NT2/D1 (cell line): ENCODE data around the gene ME2.
A peak's percentile ranks its signal among the peaks of the same experiment; 100 is the strongest.
"Not testable (repeated sequence)": the region's sequence is repeated elsewhere in the genome, so short reads cannot be mapped to it uniquely, and the experiment has no call there.

ENCODE experiments used
- DNase-seq: peaks from one replicate; pipeline ENCODE4 v3.0.0-alpha.2; 2011; ENCODE audit warnings: low read depth, low spot score
- H3K27me3 ChIP-seq: 2 replicates; pipeline ENCODE4 v1.6.0; 2011; ENCODE audit warnings: mild to moderate bottlenecking; ENCODE audit not compliant: insufficient read length, insufficient read depth
- H3K36me3 ChIP-seq: 2 replicates; pipeline ENCODE4 v1.6.1; 2011; ENCODE audit warnings: mild to moderate bottlenecking, low read length, mixed read lengths; ENCODE audit not compliant: insufficient read depth, insufficient read length
- H3K4me1 ChIP-seq: 2 replicates; pipeline ENCODE4 v1.5.1; 2011; ENCODE audit not compliant: insufficient read depth, insufficient read length
- H3K4me3 ChIP-seq: 2 replicates; pipeline ENCODE4 v1.5.1; 2011; ENCODE audit warnings: low read depth; ENCODE audit not compliant: insufficient read length
- H3K9ac ChIP-seq: 2 replicates; pipeline ENCODE4 v1.6.0; 2011; ENCODE audit warnings: low read depth; ENCODE audit not compliant: insufficient read length
- H3K9me3 ChIP-seq: 2 replicates; pipeline ENCODE4 v1.5.1; 2011; ENCODE audit warnings: mild to moderate bottlenecking, low read length; ENCODE audit not compliant: insufficient read depth
- SUZ12 ChIP-seq: IDR thresholded peaks from 2 replicates; pipeline ENCODE4 v1.6.1; 2011; ENCODE audit not compliant: insufficient read length, insufficient read depth; ENCODE audit errors: extremely low read depth
- YY1 ChIP-seq: IDR thresholded peaks from 2 replicates; pipeline ENCODE4 v1.6.1; 2011; ENCODE audit not compliant: insufficient read length, insufficient read depth
- ZNF274 ChIP-seq: IDR thresholded peaks from 2 replicates; pipeline ENCODE4 v1.6.1; 2011; ENCODE audit warnings: mild to moderate bottlenecking, low read depth, low read length

Gene ME2

GRCh38 chr18:50992351-50992762 is 113.4 kb downstream of the ME2 start:
- peak; percentile 47 for DNase-seq
- Histone ChIP-seq H3K4me3 (no peak overlapping the region), H3K27me3 (no peaks in the 10 kb centered on the region), H3K9me3 (peaks cover 3% of the 10 kb centered on the region; the same call in 1 of the 2 replicates), H3K36me3 (no peaks in the 10 kb centered on the region), H3K9ac (no peak overlapping the region), H3K4me1 (no peaks in the 10 kb centered on the region)
- TF ChIP-seq ZNF274 (no peak), SUZ12 (no peak), YY1 (no peak)

DNA sequence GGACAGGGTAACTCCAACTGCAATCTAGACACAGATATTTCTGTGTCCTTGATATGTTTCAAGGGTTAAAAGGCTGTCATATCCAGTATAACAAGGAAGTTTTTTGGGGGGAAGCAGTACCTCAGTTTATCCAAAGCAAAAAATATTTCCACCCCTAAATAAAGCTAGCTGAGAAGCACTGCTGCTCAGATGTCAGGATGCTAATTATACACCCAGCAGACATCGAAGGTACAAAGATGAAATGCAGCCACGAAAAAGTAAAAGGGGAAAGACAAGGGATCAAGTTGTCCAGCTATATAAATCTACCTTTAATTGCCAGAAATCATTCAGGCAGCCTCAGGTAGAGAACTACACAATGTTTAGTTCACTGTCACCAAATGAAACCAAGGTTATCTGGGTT is 115.1 kb downstream of the ME2 start:
- DNase-seq, result no peak
- peaks cover 3% of the 10 kb centered on the region; the same call in 1 of the 2 replicates for H3K9me3 ChIP-seq
- no peak overlapping the region for H3K4me3 ChIP-seq
- TF ChIP-seq YY1 (no peak), SUZ12 (no peak), ZNF274 (no peak)
- H3K36me3 ChIP-seq, result no peaks in the 10 kb centered on the region
- H3K9ac ChIP-seq, result no peak overlapping the region
- H3K27me3 ChIP-seq, result no peaks in the 10 kb centered on the region
- no peaks in the 10 kb centered on the region for H3K4me1 ChIP-seq

- H3K27me3 ChIP-seq, H3K36me3 ChIP-seq, DNase-seq, H3K9me3 ChIP-seq, H3K4me1 ChIP-seq, H3K4me3 ChIP-seq, H3K9ac ChIP-seq: not testable (repeated sequence)
These were observed 124.3 kb downstream of the ME2 start for GRCh38 chr18:51003174-51003573.
